ENCODE data around the gene SAMM50.

The SAMM50 gene

DNA sequence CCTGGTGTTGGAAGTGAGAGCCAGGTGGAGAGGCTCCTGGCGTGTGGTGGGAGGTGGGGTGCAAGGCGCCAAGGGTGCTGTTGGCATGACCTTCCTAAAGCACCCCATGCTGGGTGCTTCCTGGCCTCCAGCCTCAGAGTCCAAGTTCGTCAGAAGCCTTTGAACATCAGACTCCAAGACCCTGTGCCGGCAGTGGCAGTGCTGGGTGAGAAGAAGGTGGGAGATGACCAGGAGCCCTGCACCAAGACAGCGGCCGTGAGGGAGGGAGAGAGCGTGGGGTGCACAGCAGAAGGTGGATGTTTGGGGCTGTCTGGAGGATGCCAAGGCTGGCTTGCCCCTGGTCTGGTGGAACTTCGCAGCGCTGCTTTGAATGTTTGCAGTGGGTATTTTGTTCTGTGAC is 39.2 kb downstream of the SAMM50 start:
- TF ChIP-seq, protein P1, sequence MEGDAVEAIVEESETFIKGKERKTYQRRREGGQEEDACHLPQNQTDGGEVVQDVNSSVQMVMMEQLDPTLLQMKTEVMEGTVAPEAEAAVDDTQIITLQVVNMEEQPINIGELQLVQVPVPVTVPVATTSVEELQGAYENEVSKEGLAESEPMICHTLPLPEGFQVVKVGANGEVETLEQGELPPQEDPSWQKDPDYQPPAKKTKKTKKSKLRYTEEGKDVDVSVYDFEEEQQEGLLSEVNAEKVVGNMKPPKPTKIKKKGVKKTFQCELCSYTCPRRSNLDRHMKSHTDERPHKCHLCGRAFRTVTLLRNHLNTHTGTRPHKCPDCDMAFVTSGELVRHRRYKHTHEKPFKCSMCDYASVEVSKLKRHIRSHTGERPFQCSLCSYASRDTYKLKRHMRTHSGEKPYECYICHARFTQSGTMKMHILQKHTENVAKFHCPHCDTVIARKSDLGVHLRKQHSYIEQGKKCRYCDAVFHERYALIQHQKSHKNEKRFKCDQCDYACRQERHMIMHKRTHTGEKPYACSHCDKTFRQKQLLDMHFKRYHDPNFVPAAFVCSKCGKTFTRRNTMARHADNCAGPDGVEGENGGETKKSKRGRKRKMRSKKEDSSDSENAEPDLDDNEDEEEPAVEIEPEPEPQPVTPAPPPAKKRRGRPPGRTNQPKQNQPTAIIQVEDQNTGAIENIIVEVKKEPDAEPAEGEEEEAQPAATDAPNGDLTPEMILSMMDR (IDR thresholded peaks at IDR 0.05; ENCODE audit: low read depth, low read length), result no peak

DNA sequence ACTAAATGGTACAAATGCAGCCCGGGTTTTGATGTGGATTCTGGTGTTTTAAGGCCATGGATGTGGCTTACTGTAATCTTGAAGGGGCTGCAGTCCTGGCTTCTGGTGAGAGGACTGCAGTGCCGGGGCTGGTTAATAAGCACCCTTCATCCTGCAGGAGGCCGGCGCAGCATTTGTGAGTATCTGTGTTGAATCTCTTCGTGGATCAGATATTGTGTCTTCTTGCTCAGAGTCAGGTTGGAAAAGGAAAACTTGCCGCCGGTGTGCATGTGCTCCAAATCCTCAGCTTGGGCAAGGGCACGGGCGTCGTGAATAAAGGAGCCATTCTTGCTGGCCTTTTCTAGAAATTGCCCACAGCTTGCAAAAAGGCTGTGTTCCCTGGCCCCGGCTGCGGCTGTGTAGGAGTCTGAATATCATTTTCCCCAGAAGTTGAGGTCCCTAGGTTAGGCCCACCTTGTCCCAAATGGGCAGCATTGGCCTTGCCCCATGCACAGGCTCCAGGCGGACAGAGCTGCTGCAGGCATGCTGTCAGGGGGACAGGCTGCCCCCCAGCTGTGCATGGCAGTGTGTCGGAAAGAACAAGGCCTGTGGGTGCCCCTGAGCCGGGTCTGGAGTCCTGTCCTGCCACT is 39.9 kb downstream of the SAMM50 start:
- TF ChIP-seq, protein P1 (IDR thresholded peaks at IDR 0.05; ENCODE audit: low read depth, low read length), result no peak
- no peak overlapping the region for H3K4me3 ChIP-seq (ENCODE audit: low read depth, low read length)

More for the DNA sequence above, 39.2 kb downstream of the SAMM50 start:
- H3K4me3 ChIP-seq (ENCODE audit: low read depth, low read length), result no peak overlapping the region

DNA sequence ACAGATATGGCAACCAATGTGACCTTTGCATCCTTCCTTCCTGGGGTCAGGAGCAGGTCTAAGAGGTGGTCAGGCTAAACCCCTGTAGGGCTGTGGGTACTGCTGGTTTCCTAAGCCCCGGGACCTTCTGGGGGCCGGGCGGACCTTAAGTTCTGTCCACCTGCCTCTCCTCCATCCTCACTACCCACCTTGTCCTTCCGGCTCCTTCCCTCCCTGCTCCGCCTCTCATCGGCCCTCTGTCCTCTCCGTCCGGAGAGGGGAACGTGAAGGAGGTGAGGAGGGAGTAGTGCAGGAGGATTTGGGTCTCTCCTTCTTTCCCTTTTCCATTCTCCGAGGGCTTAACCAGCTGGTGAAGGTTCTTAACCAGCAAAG is 40.5 kb downstream of the SAMM50 start:
- H3K4me3 ChIP-seq (ENCODE audit: low read depth, low read length), result no peak overlapping the region
- TF ChIP-seq, protein P1 (IDR thresholded peaks at IDR 0.05; ENCODE audit: low read depth, low read length), result no peak

DNA sequence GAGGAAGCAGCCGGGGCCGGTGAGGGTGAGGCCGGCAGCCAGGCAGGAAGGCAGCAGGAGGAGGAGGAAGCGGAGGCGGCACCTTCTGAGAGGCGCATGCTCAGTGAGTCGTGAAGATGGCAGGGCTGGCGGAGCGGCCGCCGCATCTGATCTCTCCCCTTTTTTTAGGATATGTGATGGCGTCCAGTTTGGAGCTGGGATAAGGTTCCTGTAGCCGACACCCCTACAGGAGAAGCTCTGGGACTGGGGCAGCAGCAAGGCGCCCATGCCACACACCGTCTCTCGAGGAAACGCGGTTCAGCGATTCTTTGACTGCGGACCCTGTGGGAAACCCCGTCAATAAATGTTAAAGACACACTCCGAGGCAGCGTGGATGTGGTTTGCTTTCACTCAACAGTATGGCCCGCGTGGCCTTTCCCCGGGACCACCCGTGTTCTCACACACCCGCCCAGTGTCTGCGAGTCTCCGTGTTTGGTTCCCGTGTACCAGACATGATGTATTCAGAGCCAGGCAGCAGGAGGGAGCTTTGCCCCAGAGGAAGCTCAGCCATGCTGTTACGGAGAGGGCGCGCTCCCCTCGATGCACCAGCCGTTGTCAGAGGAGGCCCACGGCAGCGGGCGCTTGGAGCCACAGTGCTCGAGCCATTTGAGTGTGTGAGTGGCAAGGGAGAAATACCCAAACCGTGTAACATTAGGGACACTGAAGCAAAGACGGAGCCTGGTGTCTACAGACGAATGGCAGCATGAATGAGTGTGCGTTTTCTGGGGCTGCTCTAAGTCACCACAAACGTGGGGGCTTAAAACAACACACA is 41.1 kb downstream of the SAMM50 start:
- H3K4me3 ChIP-seq (ENCODE audit: low read depth, low read length), result no peak overlapping the region
- TF ChIP-seq, protein P1 (IDR thresholded peaks at IDR 0.05; ENCODE audit: low read depth, low read length), result no peak

DNA sequence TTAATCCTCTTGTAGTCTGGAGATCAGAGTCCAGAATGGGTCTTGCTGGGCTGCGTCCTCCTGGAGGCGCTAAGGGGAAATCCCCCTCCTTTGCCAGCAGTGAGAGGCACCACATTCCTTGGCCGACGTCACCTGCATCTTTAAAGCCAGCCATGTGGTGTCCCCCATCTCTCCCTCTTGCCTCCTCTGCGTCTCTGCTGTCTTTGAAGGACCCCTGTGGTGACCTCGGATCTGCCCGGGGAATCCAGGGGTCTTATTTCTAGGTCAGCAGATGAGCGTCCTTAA is 41.7 kb downstream of the SAMM50 start:
- TF ChIP-seq, protein P1 (IDR thresholded peaks at IDR 0.05; ENCODE audit: low read depth, low read length), result no peak
- no peak overlapping the region for H3K4me3 ChIP-seq (ENCODE audit: low read depth, low read length)

DNA sequence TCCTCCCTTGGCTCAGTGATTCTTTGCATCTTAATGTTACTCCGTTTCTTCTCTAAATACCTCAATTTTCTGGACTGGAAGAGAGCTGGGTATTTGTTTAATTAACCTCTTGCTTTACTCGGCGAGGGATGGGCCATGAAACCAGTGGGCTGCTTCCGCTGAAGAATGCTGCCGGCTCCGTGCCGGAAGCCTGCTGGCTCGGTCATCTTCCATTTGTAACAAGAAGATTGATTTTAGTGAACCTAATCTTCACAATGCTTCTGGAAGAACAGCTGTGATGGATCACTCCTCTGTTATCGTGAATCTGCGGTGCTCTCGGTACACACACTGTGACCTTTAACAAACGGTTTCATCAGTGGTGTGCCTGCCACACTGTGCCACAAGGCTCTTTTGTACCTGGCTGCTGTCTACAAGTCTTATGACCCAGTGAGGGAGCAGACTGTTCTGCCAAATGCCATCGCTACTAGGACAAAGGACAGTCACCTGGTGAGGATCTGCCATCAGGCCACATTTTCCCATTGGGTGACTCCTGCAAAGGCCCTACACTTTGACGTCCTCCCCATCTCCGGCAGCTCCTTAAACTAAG is 43.5 kb downstream of the SAMM50 start:
- no peak overlapping the region for H3K4me3 ChIP-seq (ENCODE audit: low read depth, low read length)
- TF ChIP-seq, protein P1 (IDR thresholded peaks at IDR 0.05; ENCODE audit: low read depth, low read length), result no peak

DNA sequence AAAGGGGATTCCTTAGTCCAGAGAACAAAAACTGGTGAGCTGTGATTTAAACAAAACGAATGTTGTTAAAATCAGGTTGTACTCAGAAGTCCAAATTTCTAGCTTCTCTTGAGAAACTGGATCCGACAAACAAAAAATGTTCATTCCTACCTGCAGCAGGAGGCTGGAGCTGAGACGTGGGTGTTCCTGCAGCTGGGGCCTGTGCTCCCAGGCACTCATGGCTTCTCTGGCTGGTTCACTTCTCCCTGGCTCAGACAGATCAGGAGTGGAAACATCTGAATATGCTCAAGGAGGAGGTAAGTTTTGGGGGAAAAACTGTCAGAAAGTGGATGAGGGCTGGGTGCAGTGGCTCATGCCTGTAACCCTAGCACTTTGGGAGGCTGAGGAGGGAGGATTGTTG is 44.1 kb downstream of the SAMM50 start:
- no peak overlapping the region for H3K4me3 ChIP-seq (ENCODE audit: low read depth, low read length)
- TF ChIP-seq, protein P1 (IDR thresholded peaks at IDR 0.05; ENCODE audit: low read depth, low read length), result no peak

Data from WI38 (cell line).